Gastrocnemius medialis (tissue), 4 donors: ENCODE results near the gene MROH2A. TPM values are rescaled to one million over a fixed set of nuclear protein-coding genes. Genes with fewer than 3 reads are reported as not detected.

ENCODE experiments used
- ATAC-seq, 2 donors: fragments of 150-250 bp; one replicate each; pipeline ENCODE4 v1.9.1; 2016
- DNase-seq, 2 donors: peaks; one replicate each; pipeline ENCODE4 v3.0.0-alpha.2; 2019
- H3K27ac ChIP-seq, 4 donors: fragments of 200-600 bp; sonication (generic); 1 replicate in 1 of 4; 2 replicates in 3 of 4; pipeline ENCODE4 v1.5.1; 2016 to 2018; ENCODE audit warnings: mild to moderate bottlenecking in 2 of 4, moderate library complexity in 1 of 4
- H3K27me3 ChIP-seq, 3 donors: fragments of 200-600 bp; sonication (generic) in 2 of 3; 1 replicate in 1 of 3; 2 replicates in 2 of 3; pipeline versions ENCODE4 v1.5.1 to v1.6.0; 2016 to 2019; ENCODE audit warnings: mild to moderate bottlenecking in 1 of 3, moderate library complexity in 1 of 3
- H3K36me3 ChIP-seq, 2 donors: fragments of 200-600 bp; sonication (generic) in 1 of 2; one replicate each; pipeline ENCODE4 v1.5.1; 2017 to 2018
- H3K4me1 ChIP-seq, 2 donors: fragments of 200-600 bp; sonication (generic) in 1 of 2; one replicate each; pipeline ENCODE4 v1.5.1; 2016 to 2017; ENCODE audit warnings: mild to moderate bottlenecking in 2 of 2
- H3K4me3 ChIP-seq, 4 donors: fragments of 200-600 bp; sonication (generic) in 3 of 4; 1 replicate in 1 of 4; 2 replicates in 3 of 4; pipeline ENCODE4 v1.5.1; 2016 to 2019; ENCODE audit warnings: mild to moderate bottlenecking in 2 of 4
- H3K9me3 ChIP-seq, 3 donors: fragments of 200-600 bp; sonication (generic) in 2 of 3; 1 replicate in 1 of 3; 2 replicates in 2 of 3; pipeline ENCODE4 v1.5.1; 2016 to 2019
- CTCF ChIP-seq, 5 experiments: fragments of 450-650 bp in 3 of 5; fragments of 200-600 bp in 2 of 5; sonication (generic) in 2 of 5; IDR thresholded peaks in 4 of 5; conservative IDR thresholded peaks in 1 of 5; 1 replicate in 4 of 5; 2 replicates in 1 of 5; pipeline ENCODE4 v1.5.1; 2016 to 2019; ENCODE audit warnings: antibody characterized with exemption in 5 of 5, mild to moderate bottlenecking in 3 of 5, moderate library complexity in 3 of 5
- POLR2A ChIP-seq, 2 donors: fragments of 450-650 bp; IDR thresholded peaks; one replicate each; pipeline ENCODE4 v1.6.1; 2017; ENCODE audit warnings: antibody characterized with exemption in 2 of 2, mild to moderate bottlenecking in 2 of 2, moderate library complexity in 2 of 2
- in situ Hi-C, 4 donors: fragments of 200-750 bp; cut with MboI; loops; one replicate each; pipeline versions ENCODE4 v1.15.0 to v1.8.0; 2017; ENCODE audit warnings: low sequenced_read_pairs in 4 of 4
- intact Hi-C: fragments of 100-400 bp; cut with DNase I; formaldehyde crosslinking; loops from one replicate; pipeline ENCODE4 v1.15.1; 2023; ENCODE audit warnings: low total_unique reads
- total RNA-seq, 4 donors: library from RNA; depleted of rRNA; stranded (reverse); fragments of >200 nt; gene quantifications; one replicate each; pipeline versions ENCODE4 v1.1.0 to v1.2.3, GENCODE V29; 2016

The MROH2A gene
- total RNA-seq, 4 donors from 2014 or later = not detected

- in situ Hi-C loops = no loop called here
- Histone ChIP-seq H3K9me3 (no peaks in the 10 kb centered on the region), H3K27ac (no peak overlapping the region), H3K36me3 (no peaks in the 10 kb centered on the region), H3K4me3 (no peak overlapping the region), H3K27me3 (peaks cover 0 to 2% (median 0%) of the 10 kb centered on the region in 3 donors), H3K4me1 (no peaks in the 10 kb centered on the region)
- ATAC-seq = no peak
- TF ChIP-seq CTCF (IDR thresholded peaks at IDR 0.05 in 4 of 5, conservative IDR thresholded peaks at IDR 0.05 in 1 of 5) = no peak
- TF ChIP-seq POLR2A (IDR thresholded peaks at IDR 0.05) = no peak
- DNase-seq = no peak
- intact Hi-C loops = no loop called here
These were observed 11.7 kb upstream of the MROH2A start for GRCh38 chr2:233766416-233766815.

- TF ChIP-seq CTCF (IDR thresholded peaks at IDR 0.05 in 4 of 5, conservative IDR thresholded peaks at IDR 0.05 in 1 of 5) = no peak
- TF ChIP-seq POLR2A (IDR thresholded peaks at IDR 0.05) = no peak
- Histone ChIP-seq H3K9me3 (no peaks in the 10 kb centered on the region), H3K4me3 (no peak overlapping the region), H3K27me3 (peaks cover 0 to 2% (median 0%) of the 10 kb centered on the region in 3 donors), H3K4me1 (no peaks in the 10 kb centered on the region), H3K36me3 (no peaks in the 10 kb centered on the region), H3K27ac (no peak overlapping the region)
- DNase-seq (no peak), ATAC-seq (no peak)
- in situ Hi-C loops (no loop called here), intact Hi-C loops (no loop called here)
These were observed 10.1 kb upstream of the MROH2A start for GRCh38 chr2:233768076-233768475.

- Histone ChIP-seq H3K4me3 (no peak overlapping the region), H3K27ac (no peak overlapping the region), H3K9me3 (no peaks in the 10 kb centered on the region), H3K27me3 (peaks cover 0 to 2% (median 0%) of the 10 kb centered on the region in 3 donors), H3K4me1 (no peaks in the 10 kb centered on the region), H3K36me3 (no peaks in the 10 kb centered on the region)
- no peak for DNase-seq
- in situ Hi-C loops = no loop called here
- intact Hi-C loops = no loop called here
- no peak for ATAC-seq
- TF ChIP-seq CTCF (IDR thresholded peaks at IDR 0.05 in 4 of 5, conservative IDR thresholded peaks at IDR 0.05 in 1 of 5) (no peak), POLR2A (IDR thresholded peaks at IDR 0.05) (no peak)
These were observed 8.9 kb upstream of the MROH2A start for GRCh38 chr2:233769260-233769659.

GRCh38 chr2:233772153-233772552 is 6.0 kb upstream of the MROH2A start:
- in situ Hi-C loops = no loop called here
- Histone ChIP-seq H3K4me1 (no peaks in the 10 kb centered on the region), H3K27ac (no peak overlapping the region), H3K9me3 (no peaks in the 10 kb centered on the region), H3K36me3 (no peaks in the 10 kb centered on the region), H3K27me3 (peaks cover 0 to 2% (median 0%) of the 10 kb centered on the region in 3 donors), H3K4me3 (no peak overlapping the region)
- no peak for ATAC-seq
- no peak for TF ChIP-seq CTCF (IDR thresholded peaks at IDR 0.05 in 4 of 5, conservative IDR thresholded peaks at IDR 0.05 in 1 of 5)
- TF ChIP-seq POLR2A (IDR thresholded peaks at IDR 0.05) = no peak
- no peak for DNase-seq
- intact Hi-C loops = no loop called here

- Histone ChIP-seq H3K27me3 (peaks cover 0 to 2% (median 0%) of the 10 kb centered on the region in 3 donors), H3K4me1 (no peaks in the 10 kb centered on the region), H3K36me3 (no peaks in the 10 kb centered on the region), H3K27ac (no peak overlapping the region), H3K4me3 (no peak overlapping the region), H3K9me3 (no peaks in the 10 kb centered on the region)
- ATAC-seq = no peak
- intact Hi-C loops = no loop called here
- TF ChIP-seq POLR2A (IDR thresholded peaks at IDR 0.05) (no peak), CTCF (IDR thresholded peaks at IDR 0.05 in 4 of 5, conservative IDR thresholded peaks at IDR 0.05 in 1 of 5) (no peak)
- DNase-seq = no peak
- in situ Hi-C loops = no loop called here
These were observed 5.5 kb upstream of the MROH2A start for GRCh38 chr2:233772583-233772982.
